Stimulated activated CD8-positive, alpha-beta memory T cell treated with anti-CD3 and anti-CD28 coated beads, Interleukin-15, amount 100 ng/mL, for 4 hours (primary cell): ENCODE measurements around the gene PDE8B.

Experiments used
- DNase-seq, 2 donors: peaks; one replicate each; pipeline ENCODE4 v3.0.0-alpha.2; 2020; ENCODE audit warnings: low read depth in 2 of 2

Gene PDE8B

DNA sequence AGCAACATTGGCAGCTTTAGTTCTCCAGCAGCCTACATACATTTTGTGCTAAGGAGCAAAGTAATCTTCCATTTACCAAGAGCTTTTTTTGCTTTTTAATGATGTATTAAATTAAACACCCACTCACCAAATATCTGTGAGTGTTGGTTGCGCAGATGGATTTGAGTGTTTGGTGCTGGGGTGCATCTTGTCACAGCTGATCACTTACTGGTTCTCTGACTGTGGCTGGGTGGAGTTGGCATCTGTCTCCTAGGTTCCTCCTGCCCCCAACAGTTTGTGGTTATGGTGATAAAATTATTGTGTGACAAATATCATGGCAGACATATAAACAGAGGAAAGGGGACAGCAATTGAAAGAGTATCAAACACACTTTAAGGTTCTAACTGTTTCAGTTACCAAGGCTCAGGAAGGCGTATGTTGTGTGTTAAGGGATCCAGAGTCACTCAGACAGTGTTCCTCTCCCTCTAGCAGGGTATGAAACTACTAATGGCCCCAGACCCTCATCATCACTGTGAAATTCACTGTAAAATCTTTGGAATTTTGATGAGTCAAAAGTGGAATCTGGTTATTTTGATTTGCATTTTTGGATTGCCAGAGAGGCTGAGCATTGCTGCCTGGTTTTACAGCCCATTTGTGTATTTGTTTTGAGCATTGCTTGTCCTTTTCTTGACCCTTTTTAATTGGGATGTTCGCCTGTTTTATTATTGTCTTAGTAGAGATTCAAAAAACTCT lies 81.7 kb downstream of the PDE8B start:
- DNase-seq, result no peak

DNA sequence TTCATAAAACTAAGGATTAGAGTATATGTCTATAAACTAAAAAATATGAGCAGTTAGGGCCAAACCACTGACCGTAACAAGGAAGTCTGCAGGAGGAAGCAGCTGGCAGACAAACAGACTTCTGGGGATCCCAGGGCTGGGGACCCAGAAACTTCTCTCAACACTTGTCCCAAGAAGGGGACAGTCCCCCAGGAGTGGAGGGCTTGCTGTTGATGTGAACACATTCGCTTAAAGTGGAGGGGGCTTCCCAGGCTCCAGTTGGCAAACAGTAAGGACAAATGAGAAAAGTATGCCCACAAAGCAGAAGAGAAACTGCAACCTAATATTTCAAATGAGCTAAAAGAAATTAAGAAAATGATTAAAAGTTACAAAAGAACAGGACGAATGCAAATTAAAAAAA lies 83.7 kb downstream of the PDE8B start:
- no peak for DNase-seq

DNA sequence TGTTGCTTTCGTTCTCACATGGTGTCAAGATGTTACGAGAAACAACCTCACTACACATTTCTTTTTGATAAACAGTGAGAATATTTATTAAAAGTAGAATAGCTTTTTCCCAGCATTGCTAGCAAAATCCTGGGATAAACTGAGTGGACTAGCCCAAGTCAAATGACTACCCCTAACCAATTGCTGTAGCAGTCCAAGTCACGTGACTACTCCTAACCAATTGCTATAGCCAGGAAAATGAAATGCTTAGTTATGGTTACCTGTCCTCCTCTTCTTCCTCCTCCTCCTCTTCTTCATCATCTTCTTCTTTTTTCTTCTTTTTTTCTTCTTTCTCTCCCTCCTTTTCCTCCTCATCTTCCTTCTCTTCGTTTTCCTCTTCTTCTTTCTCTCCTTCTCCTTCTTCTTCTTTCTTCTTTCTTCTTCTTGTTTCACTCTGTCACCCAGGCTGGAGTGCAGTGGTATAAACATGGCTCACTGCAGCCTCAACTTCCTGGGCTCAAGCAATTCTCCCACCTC lies 85.4 kb downstream of the PDE8B start:
- no peak for DNase-seq

DNA sequence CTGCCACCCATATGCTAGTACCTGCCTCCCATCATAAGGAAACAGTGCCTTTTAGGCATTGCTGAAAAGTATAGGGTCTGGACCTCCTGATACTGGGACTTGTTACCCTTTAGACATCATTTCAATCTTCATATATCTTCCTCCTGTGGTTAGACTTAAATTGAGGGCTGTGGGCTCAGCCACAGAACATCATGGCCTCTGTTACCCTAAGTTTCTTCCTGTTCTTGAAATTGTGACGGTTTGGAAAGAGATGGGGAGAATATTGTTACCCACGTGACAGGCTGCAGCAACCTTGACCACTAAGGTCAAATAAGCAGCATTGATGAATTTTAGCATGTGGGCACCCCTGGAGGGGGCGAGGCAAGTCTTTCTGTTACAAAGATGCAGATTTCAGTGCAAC lies 87.7 kb downstream of the PDE8B start:
- no peak for DNase-seq

DNA sequence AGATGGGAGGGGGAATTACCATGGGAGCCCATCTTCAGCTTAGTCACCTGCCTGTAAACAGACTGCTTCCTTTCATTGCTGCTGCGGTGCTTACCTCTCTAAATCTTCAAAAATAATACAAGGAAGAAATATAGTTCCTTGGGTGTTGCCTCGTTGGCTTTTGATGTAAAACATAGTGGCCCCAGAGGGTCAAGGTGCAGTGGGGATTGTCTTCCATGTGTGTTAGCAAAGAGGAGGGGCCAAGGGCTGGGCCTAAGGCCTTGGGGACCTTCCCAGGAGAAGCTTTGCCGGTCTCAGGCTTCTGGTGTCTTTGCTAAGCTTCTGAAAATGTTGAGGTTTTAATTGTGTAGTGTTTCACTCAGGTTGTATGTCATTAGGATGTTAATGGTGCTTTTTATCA lies 90.0 kb downstream of the PDE8B start:
- DNase-seq, result no peak

DNA sequence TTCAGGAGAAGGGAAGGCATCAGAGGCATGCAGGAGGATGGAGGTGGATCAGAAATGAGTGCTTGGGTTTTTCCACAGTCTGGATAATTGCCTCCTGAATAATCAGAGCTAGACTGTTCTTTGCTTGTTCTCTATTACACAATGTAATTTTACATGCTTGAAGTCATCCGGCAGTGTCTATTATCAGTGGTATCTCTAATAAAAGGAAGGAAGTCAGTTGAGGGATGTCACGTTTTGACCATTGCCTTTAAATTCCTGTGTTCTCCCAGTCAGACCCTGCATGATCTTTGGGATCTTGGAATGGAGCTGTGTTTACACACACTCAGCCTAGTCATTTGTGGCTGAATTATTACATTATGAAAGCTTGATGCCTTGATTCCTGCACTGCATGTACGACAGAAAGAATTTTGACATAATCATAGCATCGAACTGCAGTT lies 91.0 kb downstream of the PDE8B start:
- no peak for DNase-seq

DNA sequence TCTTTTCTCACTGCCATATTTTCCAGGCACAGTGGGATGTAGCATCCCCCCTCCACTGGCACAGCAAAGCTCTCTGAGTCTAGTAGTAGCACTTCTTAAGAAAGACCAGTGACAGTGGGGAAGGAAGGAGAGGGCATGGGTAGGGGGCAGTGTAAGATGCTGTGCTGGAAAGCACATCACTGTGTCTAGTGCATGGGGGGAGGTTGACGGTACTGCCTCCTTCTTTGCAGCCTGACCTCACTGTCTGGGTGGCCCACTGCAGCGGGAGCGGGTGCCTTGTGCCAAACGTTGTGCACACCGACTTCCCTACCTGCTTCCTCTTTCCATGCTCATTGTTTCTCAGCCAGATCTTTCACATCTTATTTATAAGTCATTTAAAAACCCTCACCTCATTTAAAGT lies 91.8 kb downstream of the PDE8B start:
- no peak for DNase-seq

DNA sequence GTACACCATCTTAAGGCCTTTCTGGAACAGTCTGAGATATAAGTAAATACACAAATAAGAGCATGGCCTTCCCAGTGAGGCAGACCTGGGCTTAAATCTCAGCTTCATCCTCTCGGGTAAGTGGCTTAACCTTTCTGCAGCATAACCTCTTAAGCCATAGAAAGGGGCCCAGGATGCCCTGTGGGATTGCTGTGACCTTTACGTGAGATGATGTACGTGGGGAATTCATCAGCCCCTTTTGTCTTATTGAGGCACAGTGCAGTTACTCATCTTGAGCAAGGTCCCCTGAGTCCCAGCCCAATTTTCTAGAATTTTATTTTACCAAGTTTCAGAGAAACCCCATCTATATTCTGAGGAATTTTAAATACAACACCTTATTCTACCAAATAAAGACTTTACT lies 92.2 kb downstream of the PDE8B start:
- no peak for DNase-seq

DNA sequence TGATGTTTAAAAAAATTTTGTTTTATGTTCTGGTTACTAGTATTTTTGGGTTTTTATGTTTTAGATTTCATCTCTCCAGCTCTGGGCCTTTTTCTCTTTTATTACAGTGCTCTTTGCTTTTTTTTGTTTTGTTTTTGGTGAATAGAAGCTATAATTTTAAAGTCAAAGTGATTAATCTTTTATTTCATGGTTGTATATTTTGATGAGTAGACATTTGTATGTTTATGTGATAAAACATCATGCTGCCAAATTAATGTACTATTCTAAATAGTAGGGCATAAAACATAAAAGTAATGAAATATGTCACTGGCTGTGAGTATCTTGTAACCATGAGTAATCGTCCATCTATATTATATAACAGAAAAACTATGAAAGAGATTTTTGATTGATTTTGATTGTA lies 93.9 kb downstream of the PDE8B start:
- no peak for DNase-seq

DNA sequence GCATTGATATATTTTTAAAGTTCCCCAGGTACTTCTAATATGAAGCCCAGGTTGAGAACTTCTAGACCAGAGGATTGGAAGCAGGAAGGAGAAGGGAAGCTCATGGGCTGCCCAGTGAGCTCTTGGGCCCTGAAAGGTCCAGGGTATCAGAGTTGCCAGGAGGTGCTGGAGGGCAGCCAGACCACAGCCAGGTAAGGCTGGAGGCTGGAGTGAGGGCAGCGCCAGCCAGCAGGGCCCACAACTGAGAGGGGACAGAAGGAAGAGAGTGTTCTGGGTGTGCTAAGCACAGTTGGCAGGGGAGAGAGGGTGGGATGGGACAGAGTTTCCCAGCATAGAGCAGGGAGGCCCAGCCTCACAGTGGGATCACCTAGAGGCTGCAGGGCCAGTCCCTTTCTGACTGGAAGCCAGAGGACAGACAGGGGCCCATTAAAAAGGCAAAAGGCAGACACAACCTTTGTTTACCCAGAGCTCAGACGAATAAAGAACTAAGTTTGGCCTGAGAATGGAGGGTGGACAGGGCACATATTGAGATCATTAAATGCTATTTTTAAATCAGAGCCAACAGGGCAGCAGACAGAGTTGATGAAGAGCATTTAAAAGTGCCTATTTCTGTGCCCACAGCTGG lies 94.9 kb downstream of the PDE8B start:
- no peak for DNase-seq

DNA sequence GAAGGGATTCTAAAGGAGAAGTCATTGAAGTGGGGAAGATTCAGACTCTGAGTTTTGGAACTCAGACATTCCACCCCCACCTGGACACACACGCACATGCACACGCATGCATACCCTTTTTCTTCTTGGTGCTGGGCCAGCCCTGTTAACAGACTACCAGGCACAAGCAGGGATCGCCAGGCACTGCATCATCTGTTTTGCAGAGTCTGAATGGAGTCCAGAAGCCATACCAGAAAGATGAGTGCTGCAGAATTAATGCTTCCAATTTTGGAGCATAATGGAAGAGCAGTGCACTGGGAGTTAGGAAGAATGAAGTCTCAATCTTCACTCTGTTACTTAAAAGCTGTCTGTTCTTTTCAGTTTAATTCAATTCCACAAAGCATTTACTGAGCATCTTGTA lies 95.5 kb downstream of the PDE8B start:
- no peak for DNase-seq

DNA sequence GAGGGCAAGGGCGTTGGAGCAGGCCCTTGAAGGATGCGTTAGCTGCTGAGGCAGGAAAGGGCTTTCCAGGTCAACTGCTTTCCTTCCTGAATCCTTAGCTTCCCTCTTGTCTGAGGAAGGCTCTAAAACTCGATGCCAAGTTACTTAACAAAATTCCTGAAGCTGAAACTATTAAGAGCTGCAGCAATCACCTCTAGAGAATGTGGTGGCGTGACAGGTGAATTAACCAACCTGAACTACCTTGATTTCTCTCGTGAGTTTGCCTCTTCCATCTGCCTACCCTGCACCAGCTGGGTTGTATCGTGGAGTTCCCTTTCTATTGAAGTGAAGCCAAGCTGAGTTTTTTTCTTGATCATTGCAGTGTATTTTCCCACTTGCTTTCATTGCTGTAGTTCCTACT lies 96.1 kb downstream of the PDE8B start:
- no peak for DNase-seq

DNA sequence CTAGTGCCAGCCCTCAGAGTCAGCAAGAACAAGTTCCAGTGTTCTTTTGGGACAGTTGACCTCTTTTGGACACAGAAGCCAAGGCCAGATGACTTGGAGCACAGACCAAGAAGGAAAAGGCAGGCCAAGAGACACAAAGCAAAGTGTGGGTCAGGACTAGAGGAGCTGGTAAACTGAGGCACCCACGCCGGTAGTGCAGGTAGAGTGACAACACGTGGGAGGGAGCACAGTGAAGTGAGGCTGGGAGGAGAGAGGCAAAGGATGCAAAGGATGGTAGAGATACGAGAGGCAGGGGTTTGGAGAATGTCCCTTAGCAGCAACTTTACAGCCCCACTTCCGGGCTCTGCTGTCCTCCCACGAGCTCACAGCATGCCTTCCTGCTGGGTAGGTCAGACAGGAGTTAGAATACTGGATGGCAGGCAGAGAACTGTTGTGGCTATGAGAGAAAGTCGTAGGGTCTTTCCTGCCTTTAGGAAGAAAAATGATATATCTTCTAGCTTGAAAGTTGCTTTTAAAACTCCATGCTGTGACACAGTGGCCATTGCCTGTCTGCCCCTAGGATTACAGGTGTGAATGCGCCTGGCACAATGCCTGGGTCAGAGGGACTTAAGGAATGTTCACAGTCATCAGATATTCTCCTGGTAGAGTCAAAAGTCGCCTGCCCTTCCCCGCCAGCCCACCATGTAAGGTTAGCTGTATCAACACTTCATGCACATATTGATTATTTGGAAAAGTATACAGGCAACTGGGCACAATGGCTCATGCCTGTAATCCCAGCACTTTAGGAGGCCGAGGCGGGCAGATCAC lies 97.9 kb downstream of the PDE8B start:
- DNase-seq, result no peak

DNA sequence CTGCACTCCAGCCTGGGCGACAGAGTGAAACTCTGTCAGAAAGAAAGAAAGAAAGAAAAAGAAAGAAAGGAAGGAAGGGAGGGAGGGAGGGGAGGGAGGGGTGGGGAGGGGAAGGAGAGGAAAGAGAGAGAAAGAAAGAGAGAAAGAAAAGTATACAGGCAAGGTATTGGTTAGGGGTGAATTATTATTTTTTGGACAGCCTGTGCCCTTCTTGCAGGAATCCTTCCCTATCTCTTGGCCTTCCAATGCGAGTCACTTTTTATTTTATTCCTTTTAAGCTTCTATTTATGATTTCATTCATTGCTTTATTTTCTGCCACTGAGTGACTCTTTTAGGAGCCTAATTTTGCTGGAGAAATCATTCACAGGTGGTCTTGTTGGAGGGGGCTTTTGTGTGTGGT lies 98.7 kb downstream of the PDE8B start:
- DNase-seq, result no peak

DNA sequence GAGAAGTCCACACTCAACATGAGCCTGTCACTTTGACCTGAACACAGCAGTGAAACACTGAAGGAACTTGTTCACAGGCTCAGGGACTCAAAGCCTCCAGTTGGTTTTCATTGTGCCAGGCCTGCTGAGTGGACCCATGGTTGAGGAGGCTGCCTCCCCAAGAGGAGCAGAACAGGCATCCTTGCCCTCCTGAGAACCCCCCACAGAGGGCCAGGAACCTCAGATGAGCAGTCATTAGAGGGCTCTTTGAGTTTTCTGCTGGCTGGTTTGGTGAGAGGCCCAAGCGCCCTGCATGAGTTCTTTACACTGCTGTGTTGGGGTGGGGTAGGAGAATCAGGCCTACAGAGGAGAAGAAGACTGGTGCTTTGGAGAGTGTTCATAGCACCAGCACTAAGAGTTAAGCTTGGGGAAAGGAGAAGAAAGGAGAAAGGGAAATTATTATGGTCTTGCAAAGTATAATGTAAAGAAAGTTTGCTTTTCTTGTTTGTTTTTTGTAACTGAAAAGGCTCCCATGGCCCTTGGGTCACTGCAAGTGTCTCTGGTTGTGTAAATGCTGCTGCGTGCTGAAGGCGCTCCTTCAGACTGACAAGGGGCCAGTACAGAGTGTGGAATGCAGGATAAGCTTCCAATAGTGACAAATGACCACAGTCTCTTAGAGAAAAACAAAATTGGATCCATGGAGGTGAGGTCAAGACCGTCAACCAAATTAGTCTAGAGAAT lies 100.2 kb downstream of the PDE8B start:
- DNase-seq, result no peak

DNA sequence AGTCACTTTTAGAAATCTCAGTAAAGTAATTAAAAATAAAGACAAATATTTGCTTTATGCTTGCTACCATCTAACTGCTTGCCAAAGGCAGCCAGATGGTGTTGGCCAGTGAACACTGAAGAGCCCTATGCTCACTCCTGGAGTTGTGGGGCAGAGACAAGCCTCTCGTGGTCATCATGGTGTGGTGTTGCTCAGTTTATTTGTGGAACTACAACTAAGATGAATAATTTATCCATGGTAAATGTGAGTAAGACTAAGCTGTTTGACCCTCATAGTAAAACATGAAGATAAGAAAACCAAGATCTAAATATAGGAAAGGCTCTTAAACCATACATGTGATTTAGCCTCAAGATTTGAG lies 100.7 kb downstream of the PDE8B start:
- no peak for DNase-seq

DNA sequence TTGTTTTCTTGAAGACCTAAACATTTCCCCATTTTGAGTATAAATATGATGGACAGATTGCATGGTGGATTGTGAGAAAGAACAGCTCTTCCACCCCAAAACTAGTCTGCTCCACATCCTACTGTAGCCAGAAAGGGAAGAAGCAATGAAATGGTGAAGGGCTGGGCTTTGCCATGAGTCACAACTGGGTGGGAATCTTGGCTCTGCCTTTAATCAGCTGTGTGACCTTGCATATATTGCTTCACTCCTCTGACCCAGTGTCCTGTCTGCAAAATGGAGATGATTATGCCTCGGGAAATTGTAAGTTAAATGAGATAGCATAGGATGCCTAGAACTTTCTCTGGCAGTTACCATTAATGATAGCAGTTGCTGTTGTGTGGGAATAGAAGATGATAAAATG lies 101.9 kb downstream of the PDE8B start:
- DNase-seq, result no peak

DNA sequence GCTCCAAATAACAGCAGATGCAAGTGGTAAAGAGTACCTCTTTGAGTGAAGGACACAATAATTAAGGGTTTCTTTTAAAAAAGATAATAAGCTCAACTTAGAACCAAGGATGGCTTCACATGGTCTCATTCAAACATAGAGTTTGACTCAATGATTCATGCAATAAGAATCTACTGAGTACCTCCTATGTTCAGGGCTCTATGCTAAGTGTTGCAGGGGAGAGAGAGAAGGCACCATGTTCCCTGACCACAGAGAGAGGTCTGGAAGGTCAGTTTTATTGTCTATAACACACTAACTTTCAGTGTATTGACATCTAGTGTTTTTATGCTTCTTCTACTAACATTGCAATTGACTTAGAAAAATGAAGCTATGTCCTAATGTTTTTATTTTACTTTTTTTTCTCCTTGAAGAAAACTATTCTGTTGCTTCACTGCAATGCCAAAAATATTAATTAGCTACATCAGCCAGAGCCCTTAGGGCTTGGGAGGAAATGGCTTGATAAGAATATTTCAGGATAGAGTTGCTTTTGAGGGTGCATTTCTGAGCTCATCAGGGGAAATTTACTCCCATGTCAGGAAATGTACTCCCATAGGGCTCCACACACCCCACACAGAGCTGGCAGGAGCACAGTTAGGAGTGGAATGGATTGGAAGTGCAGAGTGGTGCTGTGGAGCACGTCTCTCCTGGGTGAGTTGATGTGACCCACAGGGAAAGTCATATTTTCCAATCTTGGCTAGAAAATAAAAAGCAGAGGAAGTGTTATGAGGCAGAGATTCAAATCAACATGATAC lies 106.6 kb downstream of the PDE8B start:
- no peak for DNase-seq

DNA sequence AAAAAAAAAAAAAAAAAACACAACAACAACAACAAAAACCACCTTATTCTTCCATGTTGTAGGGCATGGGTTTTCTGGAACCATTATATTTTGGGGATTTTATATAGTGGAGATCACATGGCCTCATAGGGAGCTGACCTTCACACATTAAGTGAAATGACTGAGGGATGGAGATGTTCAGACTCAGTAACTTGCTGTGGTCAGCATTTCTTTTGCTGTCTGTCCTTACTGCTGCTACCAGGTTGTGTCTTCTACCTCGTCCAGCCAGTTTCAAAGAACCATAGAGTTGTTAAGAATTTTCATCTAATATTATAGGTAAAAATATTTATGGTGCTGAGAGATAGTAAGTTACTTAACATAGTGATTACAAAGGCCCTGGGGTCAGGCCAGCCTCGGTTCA lies 107.6 kb downstream of the PDE8B start:
- no peak for DNase-seq

DNA sequence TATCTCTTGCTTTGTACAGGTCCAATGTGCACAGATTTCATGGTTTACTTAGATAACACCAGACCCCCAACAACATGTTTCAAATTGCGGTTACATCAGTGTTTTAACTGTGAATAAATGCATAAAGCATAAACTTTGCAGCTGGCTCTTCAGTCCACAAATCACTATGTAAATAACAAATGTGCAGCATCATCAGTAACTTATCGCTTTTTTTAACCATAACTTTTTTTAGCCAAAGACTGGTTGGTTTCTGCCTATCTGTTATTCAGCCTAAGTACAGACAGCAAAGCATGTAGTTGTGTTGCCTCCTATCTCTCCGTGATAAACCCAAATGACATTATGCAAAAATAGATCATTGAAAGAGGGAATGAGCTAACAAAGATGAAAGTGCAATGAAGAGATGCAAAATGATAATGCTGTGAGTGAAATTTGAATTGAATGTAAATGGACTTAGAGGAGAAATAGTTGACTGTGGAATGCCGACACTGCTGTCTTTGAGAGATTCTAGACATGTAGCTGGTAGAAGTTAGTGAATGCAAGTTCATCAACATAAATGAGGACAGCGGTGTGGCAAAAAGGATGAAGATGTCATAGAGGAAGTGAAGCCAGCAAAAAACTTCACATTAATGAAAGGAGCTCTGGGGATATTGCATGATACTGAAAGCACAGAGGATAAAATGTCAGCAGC lies 108.8 kb downstream of the PDE8B start:
- no peak for DNase-seq
